IMR-90 (cell line): ENCODE data around the gene ZFHX3. TPM values are rescaled to one million over a fixed set of nuclear protein-coding genes. Genes with fewer than 3 reads are reported as not detected.

ENCODE experiments used
- ATAC-seq: fragments of 200-7000 bp; cut with Tn5 transposase; 2 replicates; pipeline ENCODE4 v1.9.1; 2020; ENCODE audit warnings: low read depth, mild to moderate bottlenecking, moderate library complexity
- BruUV-seq: library from RNA; stranded (reverse); fragments of 400-500 nt; replicated peaks from 2 replicates; lab custom pipeline; 2021; lab: Mats Ljungman, UMichigan
- CTCF ChIA-PET: fragments of 300-600 bp; formaldehyde crosslinking; extraction: SDS; loops from one replicate; lab custom pipeline; 2021; ENCODE audit warnings: antibody characterized with exemption; lab: Yijun Ruan, JAX
- POLR2A ChIA-PET: fragments of 300-600 bp; sonication (Branson Sonifier 250); formaldehyde crosslinking; loops from one replicate; lab custom pipeline; 2022; ENCODE audit warnings: antibody characterized with exemption; ENCODE audit not compliant: unreplicated experiment; lab: Charles Lee
- DNase-seq: peaks from one replicate; pipeline ENCODE4 v3.0.0; 2013
- H2AFZ ChIP-seq: replicated peaks from 2 replicates; pipeline ENCODE3; 2013; ENCODE audit warnings: low read length, mild to moderate bottlenecking; ENCODE audit not compliant: poor library complexity
- H2AK5ac ChIP-seq: 2 replicates; pipeline ENCODE4 v1.6.1; 2013; ENCODE audit warnings: low read depth, low read length, inconsistent platforms
- H2AK9ac ChIP-seq: replicated peaks from 2 replicates; pipeline ENCODE3; 2013; ENCODE audit warnings: mild to moderate bottlenecking, low read depth, low read length, moderate library complexity; ENCODE audit not compliant: poor library complexity
- H2BK120ac ChIP-seq: 2 replicates; pipeline ENCODE4 v1.6.1; 2013; ENCODE audit warnings: low read depth, low read length, inconsistent platforms
- H2BK15ac ChIP-seq: 3 replicates; pipeline ENCODE4 v1.6.1; 2013; ENCODE audit warnings: low read depth, low read length, inconsistent platforms
- H2BK20ac ChIP-seq: 2 replicates; pipeline ENCODE4 v1.6.1; 2013; ENCODE audit warnings: low read depth, mild to moderate bottlenecking, inconsistent platforms, low read length, moderate library complexity
- H2BK5ac ChIP-seq: 2 replicates; pipeline ENCODE4 v1.6.1; 2013; ENCODE audit warnings: mild to moderate bottlenecking, low read depth, low read length, inconsistent platforms; ENCODE audit not compliant: poor library complexity, severe bottlenecking
- H3K14ac ChIP-seq: replicated peaks from 2 replicates; pipeline ENCODE4 v1.6.1; 2013; ENCODE audit warnings: low read depth, low read length, inconsistent platforms
- H3K18ac ChIP-seq: 2 replicates; pipeline ENCODE4 v1.6.1; 2013; ENCODE audit warnings: low read depth, low read length, control low read depth
- H3K23ac ChIP-seq: 2 replicates; pipeline ENCODE4 v1.6.1; 2013; ENCODE audit warnings: low read depth, low read length, inconsistent platforms
- H3K27ac ChIP-seq: 2 replicates; pipeline ENCODE4 v1.5.1; 2013; ENCODE audit warnings: mild to moderate bottlenecking, control low read depth, low read length; ENCODE audit not compliant: insufficient read depth
- H3K27me3 ChIP-seq: 2 replicates; pipeline ENCODE4 v1.6.1; 2013; ENCODE audit warnings: low read length; ENCODE audit not compliant: control insufficient read depth, insufficient read depth
- H3K36me3 ChIP-seq: 2 replicates; pipeline ENCODE4 v1.6.1; 2013; ENCODE audit warnings: low read length, mixed read lengths; ENCODE audit not compliant: control insufficient read depth, insufficient read depth
- H3K4ac ChIP-seq: 2 replicates; pipeline ENCODE4 v1.6.1; 2013; ENCODE audit warnings: low read depth, low read length, inconsistent platforms
- H3K4me1 ChIP-seq: 2 replicates; pipeline ENCODE4 v1.6.1; 2013; ENCODE audit warnings: low read length, mixed read lengths; ENCODE audit not compliant: control insufficient read depth, insufficient read depth
- H3K4me2 ChIP-seq: 2 replicates; pipeline ENCODE4 v1.6.1; 2013; ENCODE audit warnings: low read depth, mild to moderate bottlenecking, control low read depth, low read length, moderate library complexity
- H3K4me3 ChIP-seq: 2 replicates; pipeline ENCODE4 v1.5.1; 2013; ENCODE audit warnings: low read depth, mild to moderate bottlenecking, control low read depth, low read length, moderate library complexity; ENCODE audit not compliant: insufficient read depth
- H3K56ac ChIP-seq: 2 replicates; pipeline ENCODE4 v1.6.1; 2013; ENCODE audit warnings: low read length, inconsistent platforms; ENCODE audit not compliant: insufficient read depth; ENCODE audit errors: extremely low read depth
- H3K79me1 ChIP-seq, 2 experiments: 2 replicates each; pipeline ENCODE4 v1.6.1; 2013; ENCODE audit warnings: low read length in 2 of 2, inconsistent platforms in 1 of 2, low read depth in 1 of 2
- H3K9ac ChIP-seq: 2 replicates; pipeline ENCODE4 v1.6.1; 2013; ENCODE audit warnings: low read depth, low read length, control low read depth
- H3K9me1 ChIP-seq: 2 replicates; pipeline ENCODE4 v1.6.1; 2013; ENCODE audit warnings: low read length, inconsistent platforms; ENCODE audit not compliant: insufficient read depth
- H3K9me3 ChIP-seq: 2 replicates; pipeline ENCODE4 v1.6.1; 2013; ENCODE audit warnings: low read length; ENCODE audit not compliant: control insufficient read depth, insufficient read depth
- H4K20me1 ChIP-seq: 2 replicates; pipeline ENCODE4 v1.6.1; 2013; ENCODE audit warnings: low read length, inconsistent platforms; ENCODE audit not compliant: insufficient read depth
- H4K5ac ChIP-seq: 2 replicates; pipeline ENCODE4 v1.6.1; 2013; ENCODE audit warnings: mild to moderate bottlenecking, low read depth, low read length, control low read depth
- H4K8ac ChIP-seq, 2 experiments: 2 replicates each; pipeline ENCODE4 v1.6.1; 2013; ENCODE audit warnings: low read depth in 2 of 2, low read length in 2 of 2, control low read depth in 1 of 2, inconsistent platforms in 1 of 2
- H4K91ac ChIP-seq: 2 replicates; pipeline ENCODE4 v1.6.1; 2013; ENCODE audit warnings: low read depth, low read length, inconsistent platforms; ENCODE audit not compliant: insufficient read depth
- CTCF ChIP-seq: conservative IDR thresholded peaks from 2 replicates; pipeline ENCODE4 v1.5.1; 2012; ENCODE audit warnings: mild to moderate bottlenecking, low read depth, low read length, improper control_type of control experiment
- MAZ ChIP-seq: IDR thresholded peaks from 2 replicates; pipeline ENCODE4 v1.6.1; 2012; ENCODE audit warnings: low read depth, mild to moderate bottlenecking, low read length, improper control_type of control experiment, moderate library complexity, borderline replicate concordance
- USF2 ChIP-seq: fragments of 150-350 bp; IDR thresholded peaks from 2 replicates; pipeline ENCODE4 v1.6.1; 2017; ENCODE audit warnings: mild to moderate bottlenecking, antibody characterized with exemption, low read length, low read depth
- WGBS, 2 experiments: methylation state at CpG; one replicate each; pipeline versions ENCODE4 v1.1.5 to v1.1.7; 2013; ENCODE audit warnings: missing lambda C conversion rate in 2 of 2; ENCODE audit not compliant: insufficient read length in 1 of 2; ENCODE audit errors: extremely low coverage in 2 of 2; 5-methylcytosine and 5-hydroxymethylcytosine counted together
- dilution Hi-C: fragments of 300-500 bp; cut with HindIII; formaldehyde crosslinking; loops from one replicate; pipeline ENCODE4 v1.14.3; 2018; ENCODE audit warnings: low sequenced_read_pairs; ENCODE audit not compliant: unreplicated experiment
- in situ Hi-C: fragments of 300-500 bp; cut with MboI; formaldehyde crosslinking; loops from 3 replicates; pipeline ENCODE4 v1.14.3; 2019; ENCODE audit warnings: low sequenced_read_pairs, inconsistent platforms, mixed read lengths
- intact Hi-C: fragments of 100-400 bp; cut with micrococcal nuclease; formaldehyde crosslinking; loops from 2 replicates; pipeline ENCODE4 v1.10.0; 2022
- polyA plus RNA-seq, 3 experiments: library from polyadenylated mRNA; depleted of rRNA; stranded (reverse); fragments of >200 nt; gene quantifications; 2 replicates each; pipeline ENCODE4 v1.2.3, GENCODE V29; 2012; ENCODE audit warnings: low replicate concordance in 1 of 3
- total RNA-seq: library from RNA; depleted of rRNA; stranded (reverse); fragments of >200 nt; gene quantifications from 2 replicates; pipeline ENCODE4 v1.2.3, GENCODE V29; 2012

Gene ZFHX3
- total and polyA plus RNA-seq, 2 of the 4 experiments (the other 2 are of a cell fraction): 1.4 to 1.7 TPM

- no peak for TF ChIP-seq USF2
Measured at GRCh38 chr16:72819345-72819744, 228.6 kb downstream of the ZFHX3 start (continued).

- Histone ChIP-seq H3K9me3 (no peaks in the 10 kb centered on the region), H4K20me1 (no peaks in the 10 kb centered on the region), H2AK9ac (no peak overlapping the region), H3K9me1 (peaks cover 20% of the 10 kb centered on the region), H4K8ac (no peak overlapping the region), H3K4me3 (no peak overlapping the region), H2BK15ac (no peak overlapping the region), H2AK5ac (no peak overlapping the region), H3K18ac (no peak overlapping the region), H3K23ac (no peak overlapping the region), H3K4ac (no peak overlapping the region), H3K36me3 (no peaks in the 10 kb centered on the region; the same call in 1 of the 2 replicates), H3K56ac (no peak overlapping the region), H3K9ac (no peak overlapping the region), H2BK20ac (no peak overlapping the region), H2BK120ac (no peak overlapping the region), H3K79me1 (peaks cover 5 to 17% of the 10 kb centered on the region in 2 experiments; a peak in 3 of 4 replicates), H2BK5ac (no peak overlapping the region), H3K14ac (no peak overlapping the region), H4K5ac (no peak overlapping the region), H3K27ac (no peak overlapping the region), H3K27me3 (no peaks in the 10 kb centered on the region), H2AFZ (no peak overlapping the region), H4K91ac (no peak overlapping the region), H3K4me2 (no peak overlapping the region), H3K4me1 (peaks cover 10% of the 10 kb centered on the region)
- in situ Hi-C loops: no loop called here
- ATAC-seq (no peak), DNase-seq (no peak)
- POLR2A ChIA-PET: no interaction called here
- dilution Hi-C loops: no loop called here
- intact Hi-C loops: no loop called here
- WGBS, 2 experiments: no CpG with 5 or more reads among the region's 4 CpGs
- BruUV-seq: no TSS peak
- TF ChIP-seq MAZ (no peak), CTCF (0 out of 2 replicates have a peak, but pooled peaks have one; percentile 11)
- CTCF ChIA-PET: interaction anchor here (2.7 kb wide), 1 partner anchor 14 kb away, joined by 12 read pairs; no protein-coding TSS in a partner anchor
Measured at GRCh38 chr16:72818236-72818845, 229.6 kb downstream of the ZFHX3 start.
